Liver (tissue), 9 donors: ENCODE data around the gene CTNNA1. TPM values are rescaled to one million over a fixed set of nuclear protein-coding genes. Genes with fewer than 3 reads are reported as not detected.

Source experiments
- DNase-seq: peaks from one replicate; pipeline ENCODE4 v3.0.0-alpha.2; 2017; ENCODE audit warnings: low spot score
- H3K27ac ChIP-seq, 2 donors: one replicate each; pipeline ENCODE4 v1.7.0; 2013; ENCODE audit warnings: inconsistent platforms in 2 of 2, low read length in 2 of 2, control low read depth in 1 of 2, low read depth in 1 of 2, mild to moderate bottlenecking in 1 of 2
- H3K27me3 ChIP-seq, 4 donors: one replicate each; pipeline versions ENCODE4 v1.6.1 to v1.7.0; 2013; ENCODE audit warnings: low read length in 3 of 4, inconsistent platforms in 1 of 4, mild to moderate bottlenecking in 1 of 4, moderate library complexity in 1 of 4; ENCODE audit not compliant: control insufficient read depth in 4 of 4, insufficient read depth in 4 of 4
- H3K36me3 ChIP-seq, 4 donors: one replicate each; pipeline versions ENCODE4 v1.6.1 to v1.7.0; 2013; ENCODE audit warnings: low read length in 3 of 4, mild to moderate bottlenecking in 3 of 4, low read depth in 1 of 4, moderate library complexity in 1 of 4; ENCODE audit not compliant: control insufficient read depth in 4 of 4, insufficient read depth in 3 of 4
- H3K4me1 ChIP-seq, 4 donors: one replicate each; pipeline versions ENCODE4 v1.6.1 to v1.7.0; 2013; ENCODE audit warnings: low read length in 3 of 4, mild to moderate bottlenecking in 3 of 4, moderate library complexity in 1 of 4; ENCODE audit not compliant: control insufficient read depth in 4 of 4, insufficient read depth in 4 of 4
- H3K4me3 ChIP-seq, 3 donors: one replicate each; pipeline versions ENCODE4 v1.6.1 to v1.7.0; 2013; ENCODE audit warnings: low read length in 3 of 3, control low read depth in 1 of 3, low read depth in 1 of 3, mild to moderate bottlenecking in 1 of 3
- H3K9ac ChIP-seq, 2 donors: one replicate each; pipeline ENCODE4 v1.7.0; 2013; ENCODE audit warnings: low read length in 2 of 2, mild to moderate bottlenecking in 2 of 2, moderate library complexity in 2 of 2, control low read depth in 1 of 2, low read depth in 1 of 2
- H3K9me3 ChIP-seq, 4 donors: one replicate each; pipeline versions ENCODE4 v1.6.1 to v1.7.0; 2013; ENCODE audit warnings: low read length in 3 of 4; ENCODE audit not compliant: control insufficient read depth in 4 of 4
- ATF3 ChIP-seq: IDR thresholded peaks from 2 replicates; pipeline ENCODE4 v1.6.1; 2016; ENCODE audit warnings: antibody characterized with exemption
- CTCF ChIP-seq: fragments of 150-350 bp; IDR thresholded peaks from 2 replicates; pipeline ENCODE4 v1.5.1; 2017; ENCODE audit warnings: improper control_type of control experiment, low read depth, low read length; ENCODE audit not compliant: missing input control
- EGR1 ChIP-seq, 2 donors: IDR thresholded peaks; 2 replicates each; pipeline ENCODE4 v1.6.1; 2016 to 2018; ENCODE audit warnings: antibody characterized with exemption in 2 of 2, low read depth in 2 of 2
- FOXA2 ChIP-seq: IDR thresholded peaks from 2 replicates; pipeline ENCODE4 v1.6.1; 2016; ENCODE audit warnings: antibody characterized with exemption
- GABPA ChIP-seq, 2 donors: IDR thresholded peaks in 1 of 2; conservative IDR thresholded peaks in 1 of 2; 2 replicates each; pipeline ENCODE4 v1.6.1; 2016; ENCODE audit warnings: antibody characterized with exemption in 2 of 2, mild to moderate bottlenecking in 1 of 2, moderate library complexity in 1 of 2
- HNF4A ChIP-seq, 2 donors: conservative IDR thresholded peaks; 2 replicates each; pipeline ENCODE4 v1.6.1; 2016; ENCODE audit warnings: antibody characterized with exemption in 2 of 2, mild to moderate bottlenecking in 2 of 2
- HNF4G ChIP-seq: IDR thresholded peaks from 2 replicates; pipeline ENCODE4 v1.6.1; 2016; ENCODE audit warnings: antibody characterized with exemption
- MAX ChIP-seq: IDR thresholded peaks from 2 replicates; pipeline ENCODE4 v1.6.1; 2016; ENCODE audit warnings: antibody characterized with exemption
- RAD21 ChIP-seq, 2 donors: IDR thresholded peaks; 2 replicates each; pipeline ENCODE4 v1.6.1; 2016; ENCODE audit warnings: antibody characterized with exemption in 2 of 2, mild to moderate bottlenecking in 2 of 2
- REST ChIP-seq: IDR thresholded peaks from 2 replicates; pipeline ENCODE4 v1.6.1; 2016; ENCODE audit warnings: antibody characterized with exemption, mild to moderate bottlenecking
- RXRA ChIP-seq, 2 donors: IDR thresholded peaks; 2 replicates each; pipeline ENCODE4 v1.6.1; 2017 to 2018; ENCODE audit warnings: antibody characterized with exemption in 2 of 2, mild to moderate bottlenecking in 1 of 2
- TAF1 ChIP-seq: conservative IDR thresholded peaks from 2 replicates; pipeline ENCODE4 v1.6.1; 2016; ENCODE audit warnings: antibody characterized with exemption, mild to moderate bottlenecking
- ZBTB33 ChIP-seq: IDR thresholded peaks from 2 replicates; pipeline ENCODE4 v1.6.1; 2016; ENCODE audit warnings: antibody characterized with exemption
- WGBS: extraction: QIAGEN DNeasy Blood & Tissue Kit; methylation state at CpG from one replicate; pipeline ENCODE4 v1.1.7; 2013; 5-methylcytosine and 5-hydroxymethylcytosine counted together
- polyA plus RNA-seq, 2 donors: library from polyadenylated mRNA; stranded (reverse) in 1 of 2; unstranded in 1 of 2; fragments of 200-250 nt in 1 of 2; fragments of >200 nt in 1 of 2; fragmentation: Nextera tagmentation in 1 of 2; extraction: Ambion mirVana in 1 of 2; gene quantifications; one replicate each; pipeline versions ENCODE4 v1.2.1 to v1.2.3, GENCODE V29; 2013 to 2015
- total RNA-seq, 2 donors: library from RNA; depleted of rRNA; stranded (reverse); fragments of >200 nt; gene quantifications; one replicate each; pipeline ENCODE4 v1.2.3, GENCODE V29; 2014
- donor health status: healthy.
- donor health status: healthy.
- donor health status: healthy.
- donor health status: healthy.
- donor health status: healthy.

CTNNA1 gene
- total and polyA plus RNA-seq, 4 donors = 39.9 to 150 (median 103) TPM

GRCh38 chr5:138869763-138870500 lies 116.7 kb downstream of the CTNNA1 start:
- no peak for DNase-seq
- Histone ChIP-seq H3K27ac (no peak overlapping the region), H3K27me3 (no peaks in the 10 kb centered on the region), H3K9me3 (no peaks in the 10 kb centered on the region), H3K4me1 (peaks cover 0 to 17% (median 4%) of the 10 kb centered on the region in 4 donors), H3K9ac (no peak overlapping the region), H3K36me3 (peaks cover 0 to 2% (median 0%) of the 10 kb centered on the region in 4 donors), H3K4me3 (no peak overlapping the region)
- TF ChIP-seq REST (no peak), RAD21 (IDR thresholded peaks at IDR 0.05) (no peak), ZBTB33 (no peak), EGR1 (IDR thresholded peaks at IDR 0.05; ENCODE audit: low read depth in 2 of 2) (no peak), GABPA (IDR thresholded peaks at IDR 0.05 in 1 of 2, conservative IDR thresholded peaks at IDR 0.05 in 1 of 2) (no peak)
- 89% methylated on average over 5 of the region's 5 CpGs for WGBS

GRCh38 chr5:138870611-138871010 lies 117.4 kb downstream of the CTNNA1 start:
- Histone ChIP-seq H3K4me3 (no peak overlapping the region), H3K4me1 (peaks cover 0 to 17% (median 4%) of the 10 kb centered on the region in 4 donors), H3K9me3 (no peaks in the 10 kb centered on the region), H3K27me3 (no peaks in the 10 kb centered on the region), H3K36me3 (peaks cover 0 to 2% (median 0%) of the 10 kb centered on the region in 4 donors), H3K9ac (no peak overlapping the region), H3K27ac (no peak overlapping the region)
- TF ChIP-seq RXRA (IDR thresholded peaks at IDR 0.05) (no peak), FOXA2 (no peak)
- no peak for DNase-seq
- WGBS = 82% methylated on average over 3 of the region's 3 CpGs

- Histone ChIP-seq H3K4me3 (no peak overlapping the region), H3K36me3 (peaks cover 0 to 2% (median 0%) of the 10 kb centered on the region in 4 donors), H3K9me3 (no peaks in the 10 kb centered on the region), H3K9ac (no peak overlapping the region), H3K4me1 (peaks cover 0 to 17% (median 4%) of the 10 kb centered on the region in 4 donors), H3K27me3 (no peaks in the 10 kb centered on the region), H3K27ac (no peak overlapping the region)
- no peak for DNase-seq
- 86% methylated on average over 6 of the region's 6 CpGs for WGBS
- no peak for TF ChIP-seq RXRA (IDR thresholded peaks at IDR 0.05)
- no peak for TF ChIP-seq EGR1 (IDR thresholded peaks at IDR 0.05; ENCODE audit: low read depth in 2 of 2)
- TF ChIP-seq CTCF = no peak
- no peak for TF ChIP-seq REST
- no peak for TF ChIP-seq HNF4A (conservative IDR thresholded peaks at IDR 0.05)
- no peak for TF ChIP-seq MAX
- no peak for TF ChIP-seq TAF1
- no peak for TF ChIP-seq HNF4G
- TF ChIP-seq ATF3 = no peak
Observed at GRCh38 chr5:138872841-138873465, 119.7 kb downstream of the CTNNA1 start.
